T-helper 2 cell treated with Interferon-gamma antibody and Interleukin-4, amounts not matched to agents 100 ng/mL and 5 ng/mL, for 36 hours (primary cell): Measurements from ENCODE around the gene ZDHHC16. TPM values are rescaled to one million over a fixed set of nuclear protein-coding genes. Genes with fewer than 3 reads are reported as not detected.
"Not testable (repeated sequence)": the region's sequence is repeated elsewhere in the genome, so short reads cannot be mapped to it uniquely, and the experiment has no call there.

Experiments used
- intact Hi-C: fragments of 100-400 bp; cut with micrococcal nuclease; formaldehyde crosslinking; loops from one replicate; pipeline ENCODE4 v1.15.1; 2023
- total RNA-seq: library from RNA; stranded (reverse); gene quantifications from 2 replicates; pipeline ENCODE4 v1.2.3, GENCODE V29; 2022

The ZDHHC16 gene
- total RNA-seq, 1 donor from 2014 or later = 42.4 TPM

DNA sequence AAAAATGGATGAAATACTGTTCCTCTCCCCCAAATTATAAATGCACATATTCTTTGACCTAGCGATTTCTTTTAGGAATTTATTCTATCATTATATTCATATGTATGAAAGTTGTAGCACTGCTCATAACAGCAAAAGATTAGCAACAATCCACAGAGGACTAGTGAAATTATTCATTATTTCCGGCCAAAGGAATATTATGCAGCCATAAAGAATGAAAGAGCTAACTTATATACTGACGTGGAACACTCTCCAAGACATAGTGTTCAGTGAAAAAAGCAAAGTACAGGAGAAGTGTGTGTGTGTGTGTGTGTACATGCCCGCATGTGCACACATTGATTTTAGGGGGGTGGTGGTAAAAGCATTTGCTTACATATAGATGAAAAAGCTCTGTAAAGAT is 28.9 kb downstream of the ZDHHC16 start:
- intact Hi-C loops = no loop called here

- intact Hi-C loops = no loop called here
Measured at GRCh38 chr10:97475936-97476594, 30.1 kb downstream of the ZDHHC16 start.

DNA sequence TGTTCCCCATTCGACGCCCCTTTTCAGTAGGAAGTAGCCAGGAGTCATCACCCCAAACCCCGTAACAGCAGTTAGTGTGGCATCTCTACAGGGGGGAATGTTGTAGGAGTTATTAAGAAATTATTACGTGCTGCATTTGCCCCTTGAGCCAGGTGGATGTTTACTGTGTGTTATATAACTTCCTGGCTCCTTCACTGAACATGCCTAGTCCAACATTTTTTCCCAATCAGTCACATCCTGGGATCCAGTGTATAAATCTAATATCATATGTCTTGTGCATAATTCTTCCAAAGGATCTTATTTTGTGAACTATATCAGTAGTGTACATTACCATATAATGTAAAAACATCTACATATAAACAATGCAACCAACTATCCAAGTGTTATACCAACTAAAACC is 33.4 kb downstream of the ZDHHC16 start:
- intact Hi-C loops = not testable (repeated sequence)

GRCh38 chr10:97479939-97480338 is 34.0 kb downstream of the ZDHHC16 start:
- intact Hi-C loops = no loop called here

- intact Hi-C loops = no loop called here
Measured at GRCh38 chr10:97481071-97481470, 35.1 kb downstream of the ZDHHC16 start.

DNA sequence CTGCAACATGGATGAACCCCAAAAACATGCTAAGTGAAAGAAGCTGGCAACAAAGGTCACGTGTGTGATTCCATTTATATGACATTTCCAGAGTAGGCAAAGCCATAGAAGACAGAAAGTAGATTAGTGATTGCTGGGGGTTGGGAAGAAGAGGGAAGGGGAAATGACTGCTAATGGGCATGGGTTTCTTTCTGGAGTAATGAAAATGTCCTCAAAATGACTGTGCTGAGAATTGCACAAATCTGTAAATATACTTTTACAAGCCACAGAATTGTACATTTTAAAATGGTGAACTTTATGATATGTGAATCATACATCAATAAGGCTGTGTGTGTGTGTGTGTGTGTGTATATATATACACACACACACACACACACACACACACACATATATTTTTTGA is 36.4 kb downstream of the ZDHHC16 start:
- intact Hi-C loops = no loop called here

GRCh38 chr10:97483506-97483905 is 37.5 kb downstream of the ZDHHC16 start:
- intact Hi-C loops = no loop called here

DNA sequence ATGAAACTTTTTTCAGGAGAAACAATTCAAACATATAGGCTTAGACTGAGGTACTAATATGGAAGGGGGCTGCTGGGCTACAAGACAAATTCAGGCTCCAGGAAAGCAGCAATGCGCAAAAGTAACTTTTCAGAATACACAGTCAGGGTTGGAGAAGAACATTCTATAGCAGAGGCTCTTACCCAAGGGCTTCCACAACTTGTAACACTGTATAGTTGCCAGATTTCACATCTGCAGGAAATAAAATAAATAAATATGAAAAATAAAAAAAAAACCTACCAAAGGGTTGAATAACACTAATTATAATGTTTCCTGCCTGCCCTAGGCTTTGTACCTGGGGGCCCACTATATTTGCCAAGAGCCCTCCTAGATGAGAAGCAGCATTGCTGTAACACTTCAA is 37.9 kb downstream of the ZDHHC16 start:
- intact Hi-C loops = no loop called here

- intact Hi-C loops = no loop called here
Measured at GRCh38 chr10:97485647-97486281, 39.8 kb downstream of the ZDHHC16 start.

DNA sequence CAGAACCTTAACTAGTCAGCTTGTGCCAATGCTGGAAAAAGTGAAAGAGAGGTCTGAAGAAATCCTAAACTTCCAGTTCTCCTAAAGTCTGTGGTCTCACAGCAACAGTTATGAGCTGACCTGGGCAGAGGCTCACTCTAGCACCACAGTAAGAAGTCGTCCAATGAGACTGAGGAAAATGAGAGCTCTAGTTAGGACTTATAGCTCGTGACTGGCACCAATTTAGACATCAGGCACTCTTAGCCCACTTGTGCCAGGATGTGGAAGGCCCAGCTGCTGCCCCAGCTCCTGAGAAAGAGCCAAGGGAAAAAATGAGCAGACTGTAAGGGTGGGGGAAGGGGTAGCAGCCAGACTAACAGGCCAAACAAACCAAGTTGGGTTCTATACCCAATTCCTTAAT is 44.6 kb downstream of the ZDHHC16 start:
- intact Hi-C loops = no loop called here

- intact Hi-C loops = no loop called here
Measured at GRCh38 chr10:97494151-97494550, 48.2 kb downstream of the ZDHHC16 start.

DNA sequence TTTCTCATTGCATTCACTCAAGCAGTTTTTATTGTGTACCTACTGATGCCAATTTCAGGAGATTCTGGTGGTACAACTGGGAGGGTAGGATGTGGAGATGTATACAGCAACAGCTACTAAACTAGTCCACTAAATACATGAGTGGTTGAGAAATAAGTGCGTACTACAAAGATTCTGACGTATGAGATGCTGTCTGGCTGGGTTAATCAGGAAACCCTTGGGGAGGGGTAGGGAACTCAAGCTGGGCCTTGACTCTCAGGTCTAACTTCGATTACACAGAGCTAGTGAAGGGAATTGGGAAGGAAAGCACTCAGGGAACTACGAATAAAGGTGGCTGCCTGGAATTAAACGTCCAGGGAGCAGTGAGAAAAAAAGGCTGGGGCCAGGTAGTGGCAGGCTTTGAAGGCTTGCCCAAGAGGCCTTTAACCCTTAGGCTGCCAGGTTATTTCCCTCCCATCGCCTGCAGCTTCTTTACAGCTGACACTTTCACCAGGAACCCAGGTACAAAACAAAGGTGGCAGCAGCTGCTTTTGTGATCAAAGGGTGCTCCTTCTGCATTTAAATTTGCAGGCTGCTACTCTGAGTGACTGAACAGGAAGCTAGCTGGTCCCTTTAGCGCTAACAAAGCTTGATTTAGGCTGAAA is 49.0 kb downstream of the ZDHHC16 start:
- intact Hi-C loops = loop anchor here (5.0 kb wide), 1 partner anchor 158 kb away; no protein-coding TSS in a partner anchor

- intact Hi-C loops = loop anchor here (1.0 to 5.0 kb wide), 13 partner anchors 34 to 352 kb away; partner anchors contain the start of genes ARHGAP19, AVPI1, EXOSC1 and FRAT1
Measured at GRCh38 chr10:97497572-97498075, 51.6 kb downstream of the ZDHHC16 start.

DNA sequence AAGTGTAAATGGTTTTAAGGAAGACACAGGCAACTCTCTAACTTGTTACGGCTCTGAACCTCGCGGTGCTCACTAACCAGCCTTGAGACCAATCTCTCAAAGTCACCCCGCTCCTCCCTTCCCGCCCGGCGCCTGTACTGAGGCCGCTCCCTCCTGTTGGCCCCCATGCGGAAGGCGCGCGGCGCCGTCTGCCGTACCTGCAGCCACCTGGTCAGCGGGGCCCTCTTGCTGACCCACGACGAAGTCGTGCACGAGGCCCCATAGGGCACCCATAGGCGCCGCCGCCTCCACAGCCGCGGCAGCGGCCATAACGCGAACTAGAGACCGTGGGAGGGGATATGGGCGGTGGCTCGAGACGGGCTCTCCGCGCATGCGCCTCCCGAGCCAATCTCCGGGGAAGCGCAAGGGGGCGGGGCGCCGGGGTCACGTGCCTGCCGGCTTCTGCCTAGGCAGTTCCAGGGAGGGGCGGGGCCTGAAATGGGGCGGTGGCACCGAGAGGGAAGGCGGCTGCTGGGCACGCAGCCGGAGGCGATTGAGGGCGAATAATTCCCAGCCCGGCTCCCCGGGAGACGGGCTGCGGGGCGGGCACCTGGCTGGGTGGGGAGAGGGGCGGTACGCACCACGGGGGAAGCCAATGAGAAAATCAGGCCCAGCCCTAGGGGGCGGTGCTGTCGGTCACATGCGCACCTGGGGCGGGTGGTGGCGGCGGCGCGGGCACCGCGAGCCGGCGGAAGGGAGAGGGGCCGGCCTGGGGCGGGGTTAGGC is 52.3 kb downstream of the ZDHHC16 start, which contains the start of gene MMS19:
Gene MMS19 (minus strand): TSS at position 347 of the 765 bp plus-strand sequence. CDS start 38 bp downstream, at position 309.
- intact Hi-C loops = loop anchor here (1.0 to 5.0 kb wide), 13 partner anchors 35 to 351 kb away; partner anchors contain the start of genes ARHGAP19, AVPI1, EXOSC1 and FRAT1

- intact Hi-C loops = loop anchor here (1.0 to 5.0 kb wide), 13 partner anchors 36 to 350 kb away; partner anchors contain the start of genes ARHGAP19, AVPI1, EXOSC1 and FRAT1
Measured at GRCh38 chr10:97498841-97499560, 53.0 kb downstream of the ZDHHC16 start, which contains the start of gene UBTD1. Gene UBTD1 (plus strand): TSS chr10:97498924. CDS start chr10:97499204, 280 bp downstream.

DNA sequence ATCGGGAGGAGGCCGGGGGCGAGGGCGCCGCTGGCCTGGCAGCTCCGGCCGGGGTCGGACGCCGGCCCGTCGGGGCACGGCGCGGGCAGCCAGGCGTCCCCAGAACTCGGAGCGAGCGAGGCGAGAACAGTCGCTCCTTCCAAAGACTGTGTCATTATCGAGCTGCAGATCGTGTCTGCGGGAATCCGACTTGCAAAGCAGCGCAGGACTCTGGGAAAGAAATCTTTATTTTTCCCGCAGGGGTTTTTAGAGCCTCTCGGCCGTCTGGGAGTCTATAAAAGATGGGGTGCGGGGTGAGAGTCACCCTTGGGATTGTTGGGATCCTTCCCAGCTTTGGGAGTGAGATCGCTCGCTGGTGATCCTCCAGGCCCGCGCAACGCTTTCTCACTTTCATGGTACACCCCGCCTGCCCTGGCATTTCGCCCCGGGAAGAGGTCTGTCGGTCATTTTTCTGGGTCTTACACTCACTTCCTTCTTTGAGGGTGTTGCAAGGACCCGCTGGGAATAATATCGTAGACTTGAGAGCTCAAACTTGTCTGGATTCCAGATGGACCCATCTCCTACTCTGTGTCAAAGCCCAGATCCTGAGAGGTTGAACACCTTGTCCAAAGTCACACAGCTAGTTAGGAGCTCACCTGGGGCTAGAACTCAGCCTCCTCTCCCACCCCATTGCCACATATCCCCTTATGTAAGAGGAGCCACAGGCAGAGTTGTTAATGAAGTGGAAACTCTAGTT is 53.8 kb downstream of the ZDHHC16 start:
- intact Hi-C loops = loop anchor here (2.0 to 5.0 kb wide), 3 partner anchors 53 to 162 kb away; partner anchors contain the start of gene MORN4

DNA sequence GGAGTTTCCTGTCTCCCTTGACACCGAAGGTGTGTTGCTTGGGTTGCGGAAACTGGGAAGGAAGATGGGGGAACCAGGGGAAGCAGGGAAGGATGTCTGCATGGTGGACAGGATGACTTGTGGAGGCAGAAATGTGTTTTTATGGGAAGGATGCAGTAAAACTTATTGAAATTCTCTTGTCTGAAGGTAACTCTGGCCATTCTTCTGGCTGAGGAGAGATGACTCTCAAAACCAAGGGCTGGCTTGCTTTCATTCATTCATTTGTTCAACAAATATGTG is 54.3 kb downstream of the ZDHHC16 start:
- intact Hi-C loops = no loop called here

DNA sequence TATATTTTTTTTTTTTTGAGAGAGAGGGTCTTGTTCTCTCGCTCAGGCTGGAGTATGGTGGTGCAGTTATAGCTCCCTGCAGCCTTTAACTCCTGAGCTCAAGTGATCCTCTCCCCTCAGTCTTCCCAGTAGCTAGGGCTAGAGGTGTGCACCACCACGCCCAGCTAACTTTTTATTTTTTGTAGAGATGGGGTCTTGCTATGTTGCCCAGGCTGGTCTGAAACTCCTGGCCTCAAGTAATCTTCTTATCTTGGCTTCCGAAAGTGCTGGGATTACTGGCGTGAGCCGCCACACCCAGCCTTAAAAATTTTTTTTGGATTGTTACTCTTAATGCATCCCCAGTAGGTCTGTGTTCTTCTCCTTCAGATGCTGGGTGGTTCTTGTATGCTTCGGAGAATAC is 56.9 kb downstream of the ZDHHC16 start:
- intact Hi-C loops = no loop called here

DNA sequence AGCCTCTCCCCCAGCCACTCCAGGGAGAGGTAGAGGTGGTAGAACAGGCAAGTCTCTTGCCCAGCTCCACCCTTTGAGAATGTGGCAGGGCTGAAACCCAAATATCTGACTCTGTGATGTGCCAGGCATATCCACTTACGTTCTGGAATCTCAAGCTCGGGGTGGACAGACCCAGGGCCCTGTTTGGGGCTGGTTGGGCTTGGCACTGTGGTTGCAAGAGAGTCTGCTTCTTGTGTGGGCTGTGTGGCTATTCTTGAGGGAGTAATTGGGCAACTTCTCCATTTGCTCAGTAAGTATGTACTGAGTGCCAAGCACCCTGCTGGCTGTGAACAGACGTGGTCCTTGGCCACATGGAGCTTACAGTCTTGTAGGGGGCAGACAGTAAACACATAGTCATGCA is 57.4 kb downstream of the ZDHHC16 start:
- intact Hi-C loops = no loop called here

- intact Hi-C loops = no loop called here
Measured at GRCh38 chr10:97505152-97505551, 59.2 kb downstream of the ZDHHC16 start.
